H9 (cell line): ENCODE data around the gene EXOC3L1. TPM values are rescaled to one million over a fixed set of nuclear protein-coding genes. Genes with fewer than 3 reads are reported as not detected.

Experiments used
- DNase-seq: peaks from one replicate; pipeline ENCODE4 v3.0.0-alpha.2; 2017
- H2AFZ ChIP-seq: one replicate; pipeline ENCODE4 v1.6.1; 2013; ENCODE audit warnings: mild to moderate bottlenecking, low read length, control low read depth, moderate library complexity
- H2AK5ac ChIP-seq: 2 replicates; pipeline ENCODE4 v1.6.1; 2013; ENCODE audit warnings: low read length, control low read depth, mixed read lengths; ENCODE audit not compliant: insufficient read length
- H2BK120ac ChIP-seq: one replicate; pipeline ENCODE4 v1.6.1; 2013; ENCODE audit warnings: low read depth, mild to moderate bottlenecking, low read length, control low read depth, inconsistent platforms; ENCODE audit not compliant: poor library complexity, severe bottlenecking
- H2BK12ac ChIP-seq: 2 replicates; pipeline ENCODE4 v1.6.1; 2013; ENCODE audit warnings: low read length, control low read depth, mixed read lengths, low read depth; ENCODE audit not compliant: insufficient read length
- H2BK15ac ChIP-seq: 2 replicates; pipeline ENCODE4 v1.6.1; 2013; ENCODE audit warnings: low read depth, low read length, control low read depth
- H2BK20ac ChIP-seq: one replicate; pipeline ENCODE4 v1.6.1; 2013; ENCODE audit warnings: low read depth, mild to moderate bottlenecking, low read length, control low read depth, inconsistent platforms; ENCODE audit not compliant: poor library complexity, severe bottlenecking
- H2BK5ac ChIP-seq: 2 replicates; pipeline ENCODE4 v1.6.1; 2013; ENCODE audit warnings: low read length, control low read depth, mixed read lengths; ENCODE audit not compliant: insufficient read length
- H3K14ac ChIP-seq: 2 replicates; pipeline ENCODE4 v1.6.1; 2013; ENCODE audit warnings: low read length, control low read depth; ENCODE audit not compliant: insufficient read depth
- H3K18ac ChIP-seq: 2 replicates; pipeline ENCODE4 v1.6.1; 2013; ENCODE audit warnings: low read depth, mild to moderate bottlenecking, mixed read lengths, low read length, control low read depth; ENCODE audit not compliant: insufficient read length
- H3K23ac ChIP-seq: 2 replicates; pipeline ENCODE4 v1.6.1; 2013; ENCODE audit warnings: low read length, control low read depth, mixed read lengths, low read depth; ENCODE audit not compliant: insufficient read length
- H3K23me2 ChIP-seq: 2 replicates; pipeline ENCODE4 v1.6.1; 2013; ENCODE audit warnings: low read depth, mild to moderate bottlenecking, mixed read lengths, low read length, control low read depth; ENCODE audit not compliant: insufficient read length, poor library complexity, severe bottlenecking
- H3K27ac ChIP-seq: 2 replicates; pipeline ENCODE4 v1.5.1; 2013; ENCODE audit warnings: low read length, control low read depth, mixed read lengths, low read depth; ENCODE audit not compliant: insufficient read length
- H3K27me3 ChIP-seq: 2 replicates; pipeline ENCODE4 v1.6.1; 2013; ENCODE audit warnings: low read length, control low read depth, inconsistent platforms; ENCODE audit not compliant: insufficient read depth
- H3K4ac ChIP-seq: 2 replicates; pipeline ENCODE4 v1.6.1; 2013; ENCODE audit warnings: low read depth, mild to moderate bottlenecking, control low read depth, inconsistent platforms, low read length, moderate library complexity
- H3K4me1 ChIP-seq: 2 replicates; pipeline ENCODE4 v1.6.1; 2013; ENCODE audit warnings: low read length, control low read depth, inconsistent platforms; ENCODE audit not compliant: insufficient read depth
- H3K4me2 ChIP-seq: 2 replicates; pipeline ENCODE4 v1.6.1; 2013; ENCODE audit warnings: low read length, control low read depth, mixed read lengths; ENCODE audit not compliant: insufficient read length, insufficient read depth
- H3K56ac ChIP-seq: 2 replicates; pipeline ENCODE4 v1.6.1; 2013; ENCODE audit warnings: low read depth, mild to moderate bottlenecking, mixed read lengths, low read length, control low read depth; ENCODE audit not compliant: insufficient read length
- H3K79me1 ChIP-seq: 2 replicates; pipeline ENCODE4 v1.6.1; 2013; ENCODE audit warnings: low read depth, mild to moderate bottlenecking, moderate library complexity, low read length, control low read depth, inconsistent platforms; ENCODE audit not compliant: insufficient read depth, poor library complexity, severe bottlenecking
- H3K79me2 ChIP-seq: 2 replicates; pipeline ENCODE4 v1.6.1; 2013; ENCODE audit warnings: low read length, control low read depth, inconsistent platforms; ENCODE audit not compliant: insufficient read depth
- H3K9ac ChIP-seq: 2 replicates; pipeline ENCODE4 v1.6.1; 2013; ENCODE audit warnings: low read length, control low read depth, mixed read lengths; ENCODE audit not compliant: insufficient read length; ENCODE audit errors: extremely low read depth
- H3K9me3 ChIP-seq: one replicate; pipeline ENCODE4 v1.6.1; 2013; ENCODE audit warnings: low read depth, low read length, inconsistent platforms; ENCODE audit not compliant: control insufficient read depth
- H3T11ph ChIP-seq: one replicate; pipeline ENCODE4 v1.6.1; 2013; ENCODE audit warnings: mild to moderate bottlenecking, low read length, control low read depth, inconsistent platforms
- H4K20me1 ChIP-seq: one replicate; pipeline ENCODE4 v1.6.1; 2013; ENCODE audit not compliant: control insufficient read depth, insufficient read length, insufficient read depth
- H4K5ac ChIP-seq: 2 replicates; pipeline ENCODE4 v1.6.1; 2013; ENCODE audit warnings: low read depth, mild to moderate bottlenecking, mixed read lengths, low read length, control low read depth; ENCODE audit not compliant: insufficient read length
- H4K8ac ChIP-seq: replicated peaks from 2 replicates; pipeline ENCODE4 v1.6.1; 2013; ENCODE audit warnings: low read length, control low read depth, mixed read lengths, low read depth; ENCODE audit not compliant: insufficient read length
- H4K91ac ChIP-seq: 2 replicates; pipeline ENCODE4 v1.6.1; 2013; ENCODE audit warnings: low read depth, mild to moderate bottlenecking, moderate library complexity, mixed read lengths, low read length, control low read depth; ENCODE audit not compliant: insufficient read length
- H3K27ac Mint-ChIP-seq, 3 experiments: 2 replicates in 2 of 3; 3 replicates in 1 of 3; pipeline ENCODE4 v1.8.0; 2020 to 2021; ENCODE audit warnings: mixed read lengths in 3 of 3, mild to moderate bottlenecking in 1 of 3, moderate library complexity in 1 of 3
- H3K27me3 Mint-ChIP-seq: 2 replicates; pipeline ENCODE4 v1.8.0; 2021; ENCODE audit warnings: low read depth, mild to moderate bottlenecking, moderate library complexity, mixed read lengths
- H3K36me3 Mint-ChIP-seq, 3 experiments: 2 replicates in 2 of 3; 3 replicates in 1 of 3; pipeline ENCODE4 v1.8.0; 2020 to 2021; ENCODE audit warnings: low read depth in 3 of 3, mixed read lengths in 3 of 3; ENCODE audit not compliant: insufficient read depth in 1 of 3
- H3K4me1 Mint-ChIP-seq, 2 experiments: 2 replicates each; pipeline ENCODE4 v1.8.0; 2020; ENCODE audit warnings: mixed read lengths in 2 of 2
- H3K4me3 Mint-ChIP-seq, 2 experiments: 2 replicates in 1 of 2; 3 replicates in 1 of 2; pipeline ENCODE4 v1.8.0; 2020 to 2021; ENCODE audit warnings: mild to moderate bottlenecking in 2 of 2, mixed read lengths in 2 of 2, moderate library complexity in 1 of 2
- H3K9me3 Mint-ChIP-seq, 2 experiments: 2 replicates in 1 of 2; 3 replicates in 1 of 2; pipeline ENCODE4 v1.8.0; 2020; ENCODE audit warnings: mild to moderate bottlenecking in 2 of 2, mixed read lengths in 2 of 2, moderate library complexity in 1 of 2
- WGBS: extraction: QIAGEN DNeasy Blood & Tissue Kit; methylation state at CpG from one replicate; pipeline ENCODE4 v1.1.7; 2013; ENCODE audit warnings: missing lambda C conversion rate, low lambda C conversion rate, mixed read lengths; ENCODE audit not compliant: insufficient read length; ENCODE audit errors: extremely low coverage; 5-methylcytosine and 5-hydroxymethylcytosine counted together
- total RNA-seq: library from RNA; stranded (reverse); gene quantifications from 2 replicates; pipeline ENCODE4 v1.2.1, GENCODE V29; 2021
- TF ChIP-seq, protein P1 (sequence below): fragments of 200-600 bp; sonication (generic); conservative IDR thresholded peaks from 3 replicates; pipeline ENCODE4 v1.8.0; 2021; ENCODE audit warnings: antibody characterized with exemption, mild to moderate bottlenecking

Gene EXOC3L1
- total RNA-seq, 1 experiment from 2014 or later, result 3.3 TPM

DNA sequence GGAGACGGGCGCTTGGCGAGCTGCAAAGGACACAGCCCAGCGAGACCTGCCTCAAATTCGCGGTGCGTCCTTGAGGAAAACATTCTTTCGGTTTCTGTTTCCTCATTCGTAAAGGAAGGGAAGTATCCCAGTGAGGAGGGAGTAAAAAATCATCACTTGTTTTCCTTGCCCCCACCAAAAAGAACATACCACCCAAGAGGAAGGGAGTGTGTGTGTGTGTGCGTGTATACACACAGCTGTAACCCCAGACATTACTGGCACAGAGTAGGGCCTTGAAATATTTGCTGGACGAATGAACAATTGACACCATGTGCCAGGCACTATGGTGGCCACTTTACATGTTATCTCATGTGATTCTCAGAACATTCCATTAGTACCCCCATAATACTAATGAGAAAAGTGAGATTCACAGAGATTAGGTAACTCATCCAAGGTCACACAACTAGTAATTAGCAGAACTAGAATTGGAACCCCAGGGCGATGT, 4.2 kb downstream of the EXOC3L1 start:
- Mint-ChIP-seq H3K27ac (no peak overlapping the region), H3K4me3 (peak overlapping the region in 1 of 2 experiments; percentile 81; a peak in 2 of 5 replicates), H3K36me3 (no peaks in the 10 kb centered on the region), H3K9me3 (no peaks in the 10 kb centered on the region; a peak in 1 of 5 replicates), H3K27me3 (peaks cover 29% of the 10 kb centered on the region), H3K4me1 (peaks cover 16 to 21% of the 10 kb centered on the region in 2 experiments)
- Histone ChIP-seq H2BK12ac (no peak overlapping the region), H3K4me1 (peaks cover 6% of the 10 kb centered on the region; the same call in 1 of the 2 replicates), H3K14ac (no peak overlapping the region), H2BK20ac (no peak overlapping the region), H3K79me2 (no peaks in the 10 kb centered on the region), H3K4me2 (peak overlapping the region; percentile 1), H2BK15ac (no peak overlapping the region), H2BK120ac (no peak overlapping the region), H3K56ac (no peak overlapping the region), H3K4ac (no peak overlapping the region), H3K9ac (no peak overlapping the region), H3T11ph (no peak overlapping the region), H4K5ac (no peak overlapping the region), H3K9me3 (no peaks in the 10 kb centered on the region), H2AK5ac (no peak overlapping the region), H2BK5ac (no peak overlapping the region), H2AFZ (no peak overlapping the region), H4K8ac (no peak overlapping the region), H4K20me1 (no peaks in the 10 kb centered on the region), H3K23me2 (peaks cover 12% of the 10 kb centered on the region), H4K91ac (no peak overlapping the region), H3K79me1 (no peaks in the 10 kb centered on the region), H3K27ac (no peak overlapping the region), H3K18ac (no peak overlapping the region), H3K27me3 (peaks cover 4% of the 10 kb centered on the region), H3K23ac (no peak overlapping the region)
- TF ChIP-seq, protein P1, sequence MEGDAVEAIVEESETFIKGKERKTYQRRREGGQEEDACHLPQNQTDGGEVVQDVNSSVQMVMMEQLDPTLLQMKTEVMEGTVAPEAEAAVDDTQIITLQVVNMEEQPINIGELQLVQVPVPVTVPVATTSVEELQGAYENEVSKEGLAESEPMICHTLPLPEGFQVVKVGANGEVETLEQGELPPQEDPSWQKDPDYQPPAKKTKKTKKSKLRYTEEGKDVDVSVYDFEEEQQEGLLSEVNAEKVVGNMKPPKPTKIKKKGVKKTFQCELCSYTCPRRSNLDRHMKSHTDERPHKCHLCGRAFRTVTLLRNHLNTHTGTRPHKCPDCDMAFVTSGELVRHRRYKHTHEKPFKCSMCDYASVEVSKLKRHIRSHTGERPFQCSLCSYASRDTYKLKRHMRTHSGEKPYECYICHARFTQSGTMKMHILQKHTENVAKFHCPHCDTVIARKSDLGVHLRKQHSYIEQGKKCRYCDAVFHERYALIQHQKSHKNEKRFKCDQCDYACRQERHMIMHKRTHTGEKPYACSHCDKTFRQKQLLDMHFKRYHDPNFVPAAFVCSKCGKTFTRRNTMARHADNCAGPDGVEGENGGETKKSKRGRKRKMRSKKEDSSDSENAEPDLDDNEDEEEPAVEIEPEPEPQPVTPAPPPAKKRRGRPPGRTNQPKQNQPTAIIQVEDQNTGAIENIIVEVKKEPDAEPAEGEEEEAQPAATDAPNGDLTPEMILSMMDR, result no peak
- DNase-seq, result no peak
- no CpG with 5 or more reads among the region's 12 CpGs for WGBS
